PC-9 (cell line): ENCODE results near the gene LRMDA. TPM values are rescaled to one million over a fixed set of nuclear protein-coding genes. Genes with fewer than 3 reads are reported as not detected.

Experiments used
- BruUV-seq: library from RNA; stranded (reverse); fragments of 400-500 nt; replicated peaks from 2 replicates; lab custom pipeline; 2021; lab: Mats Ljungman, UMichigan
- CTCF ChIA-PET: fragments of 300-600 bp; sonication (Branson Sonifier 250); formaldehyde crosslinking; loops from one replicate; lab custom pipeline; 2022; ENCODE audit warnings: antibody characterized with exemption; lab: Charles Lee
- POLR2A ChIA-PET: fragments of 300-600 bp; sonication (Branson Sonifier 250); formaldehyde crosslinking; loops from one replicate; lab custom pipeline; 2022; ENCODE audit warnings: antibody characterized with exemption; ENCODE audit not compliant: unreplicated experiment; lab: Charles Lee
- DNase-seq, 2 experiments: peaks; one replicate each; pipeline versions ENCODE4 v3.0.0 to v3.0.0-alpha.2; 2015 to 2022; ENCODE audit warnings: mixed read lengths in 1 of 2
- H2AFZ ChIP-seq: fragments of 200-600 bp; sonication (generic); 2 replicates; pipeline ENCODE4 v1.8.1; 2017; ENCODE audit warnings: antibody characterized with exemption
- H3F3A ChIP-seq: fragments of 200-600 bp; sonication (generic); 2 replicates; pipeline ENCODE4 v1.8.1; 2017; ENCODE audit warnings: antibody characterized with exemption, mild to moderate bottlenecking, low read depth; ENCODE audit not compliant: insufficient read depth
- H3K27ac ChIP-seq: fragments of 200-600 bp; sonication (generic); 2 replicates; pipeline ENCODE4 v1.6.1; 2016; ENCODE audit warnings: mixed run types
- H3K27me3 ChIP-seq: fragments of 200-600 bp; sonication (generic); 2 replicates; pipeline ENCODE4 v1.6.1; 2016; ENCODE audit warnings: low read depth, mixed run types; ENCODE audit not compliant: insufficient read depth
- H3K36me3 ChIP-seq: fragments of 200-600 bp; sonication (generic); 2 replicates; pipeline ENCODE4 v1.6.1; 2016; ENCODE audit warnings: low read depth, mixed run types
- H3K4me1 ChIP-seq: fragments of 200-600 bp; sonication (generic); replicated peaks from 2 replicates; pipeline ENCODE4 v1.6.1; 2016; ENCODE audit warnings: mixed run types; ENCODE audit not compliant: insufficient read depth
- H3K4me2 ChIP-seq: fragments of 200-600 bp; sonication (generic); 2 replicates; pipeline ENCODE4 v1.6.1; 2017; ENCODE audit warnings: mixed run types
- H3K4me3 ChIP-seq: fragments of 200-600 bp; sonication (generic); 2 replicates; pipeline ENCODE4 v1.6.1; 2016; ENCODE audit warnings: mixed run types
- H3K79me2 ChIP-seq: fragments of 200-600 bp; sonication (generic); 2 replicates; pipeline ENCODE4 v1.6.1; 2017; ENCODE audit warnings: low read depth, mixed run types
- H3K9me2 ChIP-seq: fragments of 200-600 bp; sonication (generic); 2 replicates; pipeline ENCODE4 v1.8.1; 2017; ENCODE audit warnings: mild to moderate bottlenecking; ENCODE audit not compliant: insufficient read depth
- H3K9me3 ChIP-seq: fragments of 200-600 bp; sonication (generic); 2 replicates; pipeline ENCODE4 v1.8.1; 2016; ENCODE audit warnings: low read depth; ENCODE audit not compliant: insufficient read depth
- H4K20me1 ChIP-seq: fragments of 200-600 bp; sonication (generic); 2 replicates; pipeline ENCODE4 v1.8.1; 2017; ENCODE audit not compliant: insufficient read depth
- CTCF ChIP-seq: fragments of 200-600 bp; sonication (generic); conservative IDR thresholded peaks from 2 replicates; pipeline ENCODE4 v1.6.1; 2017; ENCODE audit warnings: mixed run types, antibody characterized with exemption, mild to moderate bottlenecking, moderate library complexity
- EZH2 ChIP-seq: fragments of 200-600 bp; sonication (generic); IDR thresholded peaks from 2 replicates; pipeline ENCODE4 v1.8.0; 2017; ENCODE audit warnings: antibody characterized with exemption, low read depth
- intact Hi-C: fragments of 100-400 bp; cut with micrococcal nuclease; formaldehyde crosslinking; loops from one replicate; pipeline ENCODE4 v1.10.0; 2022; ENCODE audit not compliant: unreplicated experiment
- total RNA-seq: library from RNA; stranded (reverse); gene quantifications from 2 replicates; pipeline ENCODE4 v1.2.3, GENCODE V29; 2021

The LRMDA gene
- total RNA-seq, 1 experiment from 2014 or later = not detected

GRCh38 chr10:75398692-75399460, 32.5 kb upstream of the LRMDA start:
- H3K27me3 ChIP-seq = no peaks in the 10 kb centered on the region
- H3K9me2 ChIP-seq = no peaks in the 10 kb centered on the region
- H2AFZ ChIP-seq = no peak overlapping the region
- H3K27ac ChIP-seq = peak overlapping the region; percentile 90
- ChIA-PET CTCF (interaction anchor here (0.7 kb wide), 1 partner anchor 149 kb away, joined by 3 read pairs; no protein-coding TSS in a partner anchor), POLR2A (no interaction called here)
- no peaks in the 10 kb centered on the region for H3K36me3 ChIP-seq
- H3K9me3 ChIP-seq = no peaks in the 10 kb centered on the region
- peak overlapping the region; percentile 84 for H3K4me3 ChIP-seq
- peaks cover 5% of the 10 kb centered on the region for H4K20me1 ChIP-seq
- H3K4me2 ChIP-seq = peak overlapping the region; percentile 88
- H3K79me2 ChIP-seq = peaks cover 84% of the 10 kb centered on the region
- peaks cover 12% of the 10 kb centered on the region for H3K4me1 ChIP-seq
- DNase-seq = peak in 1 of 2 experiments; percentile 38
- TF ChIP-seq CTCF (no peak), EZH2 (no peak)
- BruUV-seq = no TSS peak
- intact Hi-C loops = loop anchor here (2.0 kb wide), 2 partner anchors 904 to 1148 kb away; no protein-coding TSS in a partner anchor
- H3F3A ChIP-seq = peaks cover 23% of the 10 kb centered on the region

DNA sequence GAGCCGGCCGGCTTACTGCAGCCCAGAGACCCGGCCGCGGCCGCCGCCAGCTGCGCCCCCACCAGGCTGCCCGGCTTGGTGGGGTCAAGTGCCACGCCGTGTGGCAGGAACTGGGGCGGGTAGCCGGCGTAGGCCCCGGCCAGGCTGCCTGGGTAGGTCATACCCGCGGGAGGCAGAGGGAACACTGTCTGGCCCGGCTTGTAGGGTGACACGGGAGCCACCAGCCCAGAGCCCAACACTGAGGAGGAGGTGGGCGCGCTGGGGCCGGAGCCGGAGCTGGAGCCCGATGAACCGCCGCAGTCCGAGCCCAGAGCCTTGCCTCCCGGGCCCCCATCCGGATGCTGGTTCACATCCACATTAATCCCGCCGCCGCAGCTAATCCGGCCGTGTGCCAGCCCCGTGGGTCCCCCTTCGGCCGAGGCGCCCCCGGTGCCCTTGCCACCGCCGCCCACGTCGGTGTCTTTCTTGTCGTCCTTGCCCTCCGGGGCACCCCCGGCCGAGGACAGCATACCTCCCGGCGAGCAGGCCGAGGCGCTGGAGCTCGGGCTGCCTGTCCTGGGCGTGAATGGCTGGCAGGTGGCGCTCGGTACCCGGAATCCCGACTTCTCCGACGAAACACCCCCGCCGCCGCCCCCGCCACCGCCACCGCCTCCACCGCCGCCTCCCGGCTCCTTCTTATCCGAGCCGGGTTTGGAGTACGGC, 31.8 kb upstream of the LRMDA start:
- Histone ChIP-seq H3K27ac (peak overlapping the region; percentile 90), H3K79me2 (peaks cover 84% of the 10 kb centered on the region), H3K9me2 (no peaks in the 10 kb centered on the region), H3K27me3 (no peaks in the 10 kb centered on the region), H2AFZ (no peak overlapping the region), H3K4me1 (peaks cover 5% of the 10 kb centered on the region), H3K36me3 (no peaks in the 10 kb centered on the region), H3K4me3 (peak overlapping the region; percentile 84), H4K20me1 (peaks cover 5% of the 10 kb centered on the region), H3F3A (peaks cover 24% of the 10 kb centered on the region), H3K9me3 (no peaks in the 10 kb centered on the region), H3K4me2 (peak overlapping the region; percentile 88)
- intact Hi-C loops = loop anchor here (2.0 to 10.0 kb wide), 5 partner anchors 525 to 1715 kb away; no protein-coding TSS in a partner anchor
- TF ChIP-seq CTCF (peak; percentile 40), EZH2 (no peak)
- ChIA-PET CTCF (interaction anchor here (0.6 to 0.7 kb wide), 2 partner anchors 26 to 37 kb away, joined by 3 to 9 read pairs; no protein-coding TSS in a partner anchor), POLR2A (no interaction called here)
- peak; percentile 61 to 76 for DNase-seq
- no TSS peak for BruUV-seq

DNA sequence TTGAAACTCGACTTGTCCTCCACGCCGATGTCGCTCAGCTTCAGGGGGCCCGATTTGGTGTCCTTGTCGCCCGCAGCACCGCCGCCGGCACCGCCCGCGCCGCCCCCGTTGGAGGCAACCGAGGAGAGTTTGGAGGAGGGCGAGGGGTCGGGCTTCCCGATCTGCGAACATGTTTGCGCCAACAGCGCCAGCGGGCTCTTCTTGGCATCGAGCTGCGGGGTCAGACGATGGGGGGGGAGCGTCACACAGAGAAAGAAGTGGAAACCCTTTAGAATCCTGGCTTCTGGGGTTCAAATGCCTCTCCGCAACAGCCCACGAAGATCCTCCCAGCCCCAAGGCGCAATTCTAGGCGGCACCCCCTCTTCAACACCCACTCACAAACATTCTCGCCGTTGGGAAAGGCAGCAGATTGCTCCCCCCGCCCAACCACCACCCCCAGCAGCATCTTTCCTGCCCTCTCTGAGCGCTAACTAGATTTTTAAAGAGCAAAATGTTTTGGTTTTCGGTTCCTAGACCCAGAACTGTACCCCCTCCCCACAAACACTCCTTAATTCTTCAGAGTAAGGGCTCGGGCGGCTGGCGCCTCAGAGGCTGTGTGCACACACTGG, 31.2 kb upstream of the LRMDA start:
- Histone ChIP-seq H3K27me3 (no peaks in the 10 kb centered on the region), H3K36me3 (no peaks in the 10 kb centered on the region), H3K9me3 (no peaks in the 10 kb centered on the region), H3K79me2 (peaks cover 85% of the 10 kb centered on the region), H3K27ac (peak overlapping the region; percentile 90), H3K4me2 (peak overlapping the region; percentile 88), H3F3A (peaks cover 24% of the 10 kb centered on the region), H4K20me1 (peaks cover 5% of the 10 kb centered on the region), H2AFZ (0 out of 2 replicates have a peak overlapping the region, but pooled peaks have one; percentile 58), H3K4me1 (peaks cover under 1% of the 10 kb centered on the region; the same call in 1 of the 2 replicates), H3K9me2 (no peaks in the 10 kb centered on the region), H3K4me3 (peak overlapping the region; percentile 84)
- intact Hi-C loops = loop anchor here (5.0 to 10.0 kb wide), 3 partner anchors 525 to 1715 kb away; no protein-coding TSS in a partner anchor
- no TSS peak for BruUV-seq
- TF ChIP-seq EZH2 (no peak), CTCF (peak; percentile 20)
- peak in 1 of 2 experiments; percentile 36 for DNase-seq
- POLR2A ChIA-PET = no interaction called here
- CTCF ChIA-PET = interaction anchor here (0.6 kb wide), 1 partner anchor 38 kb away, joined by 9 read pairs; no protein-coding TSS in a partner anchor
